Measurements from ENCODE around the gene TTC39A. TPM values are rescaled to one million over a fixed set of nuclear protein-coding genes. Genes with fewer than 3 reads are reported as not detected.

TTC39A gene
- total RNA-seq, 1 donor, result 0.43 TPM

GRCh38 chr1:51294566-51295184 is 35.7 kb downstream of the TTC39A start:
- no peak overlapping the region for H3K4me3 ChIP-seq (ENCODE audit: low read depth, low read length)
- no peak for DNase-seq (ENCODE audit: low read depth)
- no peak for TF ChIP-seq CTCF (IDR thresholded peaks at IDR 0.05; ENCODE audit: insufficient read depth, low read depth, low read length)

GRCh38 chr1:51293898-51294515 is 36.4 kb downstream of the TTC39A start:
- no peak overlapping the region for H3K4me3 ChIP-seq (ENCODE audit: low read depth, low read length)
- no peak for DNase-seq (ENCODE audit: low read depth)
- TF ChIP-seq CTCF (IDR thresholded peaks at IDR 0.05; ENCODE audit: insufficient read depth, low read depth, low read length), result no peak

- no peak for DNase-seq (ENCODE audit: low read depth)
- no peak overlapping the region for H3K4me3 ChIP-seq (ENCODE audit: low read depth, low read length)
- TF ChIP-seq CTCF (IDR thresholded peaks at IDR 0.05; ENCODE audit: insufficient read depth, low read depth, low read length), result no peak
Measured at GRCh38 chr1:51290489-51290847, 39.9 kb downstream of the TTC39A start.

GRCh38 chr1:51289676-51290488 is 40.5 kb downstream of the TTC39A start:
- TF ChIP-seq CTCF (IDR thresholded peaks at IDR 0.05; ENCODE audit: insufficient read depth, low read depth, low read length), result no peak
- DNase-seq (ENCODE audit: low read depth), result no peak
- H3K4me3 ChIP-seq (ENCODE audit: low read depth, low read length), result no peak overlapping the region

GRCh38 chr1:51288578-51288977 is 41.8 kb downstream of the TTC39A start:
- no peak for TF ChIP-seq CTCF (IDR thresholded peaks at IDR 0.05; ENCODE audit: insufficient read depth, low read depth, low read length)
- H3K4me3 ChIP-seq (ENCODE audit: low read depth, low read length), result no peak overlapping the region

GRCh38 chr1:51287966-51288365 is 42.4 kb downstream of the TTC39A start:
- no peak overlapping the region for H3K4me3 ChIP-seq (ENCODE audit: low read depth, low read length)
- no peak for DNase-seq (ENCODE audit: low read depth)
- no peak for TF ChIP-seq CTCF (IDR thresholded peaks at IDR 0.05; ENCODE audit: insufficient read depth, low read depth, low read length)

More at GRCh38 chr1:51288578-51288977, 41.8 kb downstream of the TTC39A start:
- no peak for DNase-seq (ENCODE audit: low read depth)

All from fibroblast of villous mesenchyme (primary cell).